ENCODE measurements around the gene GUF1. TPM values are rescaled to one million over a fixed set of nuclear protein-coding genes. Genes with fewer than 3 reads are reported as not detected.

GUF1 gene
- total RNA-seq, 1 experiment from 2014 or later, result 30.5 TPM

DNA sequence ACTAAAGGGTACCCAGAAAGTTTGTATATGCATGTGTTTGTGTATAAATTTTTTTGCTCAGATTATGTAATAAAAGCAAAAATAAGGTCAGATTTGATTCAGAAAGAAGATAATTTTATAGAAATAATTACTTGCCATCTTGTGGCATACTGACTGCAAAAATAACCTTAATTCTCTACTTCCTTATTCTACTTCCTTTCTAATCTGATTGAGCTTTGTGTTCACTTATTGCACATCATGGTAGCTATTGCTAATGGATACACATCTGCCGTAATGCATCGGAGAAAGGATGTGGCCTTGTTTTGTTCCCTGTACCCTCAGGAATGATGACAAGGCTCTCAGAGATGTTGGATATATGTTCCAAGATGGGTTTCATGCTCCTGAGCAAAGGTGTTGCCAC is 58.7 kb downstream of the GUF1 start (continued):
- TF ChIP-seq REST (IDR thresholded peaks at IDR 0.05; ENCODE audit: low read depth), result no peak
- TF ChIP-seq TCF7L2 (IDR thresholded peaks at IDR 0.05; ENCODE audit: borderline replicate concordance, extremely low read depth, insufficient read depth, insufficient read length), result no peak
- TF ChIP-seq JUND (IDR thresholded peaks at IDR 0.05), result no peak
- TF ChIP-seq, protein P1, sequence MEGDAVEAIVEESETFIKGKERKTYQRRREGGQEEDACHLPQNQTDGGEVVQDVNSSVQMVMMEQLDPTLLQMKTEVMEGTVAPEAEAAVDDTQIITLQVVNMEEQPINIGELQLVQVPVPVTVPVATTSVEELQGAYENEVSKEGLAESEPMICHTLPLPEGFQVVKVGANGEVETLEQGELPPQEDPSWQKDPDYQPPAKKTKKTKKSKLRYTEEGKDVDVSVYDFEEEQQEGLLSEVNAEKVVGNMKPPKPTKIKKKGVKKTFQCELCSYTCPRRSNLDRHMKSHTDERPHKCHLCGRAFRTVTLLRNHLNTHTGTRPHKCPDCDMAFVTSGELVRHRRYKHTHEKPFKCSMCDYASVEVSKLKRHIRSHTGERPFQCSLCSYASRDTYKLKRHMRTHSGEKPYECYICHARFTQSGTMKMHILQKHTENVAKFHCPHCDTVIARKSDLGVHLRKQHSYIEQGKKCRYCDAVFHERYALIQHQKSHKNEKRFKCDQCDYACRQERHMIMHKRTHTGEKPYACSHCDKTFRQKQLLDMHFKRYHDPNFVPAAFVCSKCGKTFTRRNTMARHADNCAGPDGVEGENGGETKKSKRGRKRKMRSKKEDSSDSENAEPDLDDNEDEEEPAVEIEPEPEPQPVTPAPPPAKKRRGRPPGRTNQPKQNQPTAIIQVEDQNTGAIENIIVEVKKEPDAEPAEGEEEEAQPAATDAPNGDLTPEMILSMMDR (IDR thresholded peaks at IDR 0.05 in 2 of 3, conservative IDR thresholded peaks at IDR 0.05 in 1 of 3; ENCODE audit: borderline replicate concordance in 1 of 3, insufficient read depth in 1 of 3, low read depth in 2 of 3, low read length in 2 of 3), result no peak
- no peak for TF ChIP-seq CEBPB (IDR thresholded peaks at IDR 0.05; ENCODE audit: low read depth)
- no peak for TF ChIP-seq POLR2AphosphoS5 (IDR thresholded peaks at IDR 0.05; ENCODE audit: low read depth, low read length)
- TF ChIP-seq, protein P2, sequence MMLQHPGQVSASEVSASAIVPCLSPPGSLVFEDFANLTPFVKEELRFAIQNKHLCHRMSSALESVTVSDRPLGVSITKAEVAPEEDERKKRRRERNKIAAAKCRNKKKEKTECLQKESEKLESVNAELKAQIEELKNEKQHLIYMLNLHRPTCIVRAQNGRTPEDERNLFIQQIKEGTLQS (IDR thresholded peaks at IDR 0.05), result no peak

DNA sequence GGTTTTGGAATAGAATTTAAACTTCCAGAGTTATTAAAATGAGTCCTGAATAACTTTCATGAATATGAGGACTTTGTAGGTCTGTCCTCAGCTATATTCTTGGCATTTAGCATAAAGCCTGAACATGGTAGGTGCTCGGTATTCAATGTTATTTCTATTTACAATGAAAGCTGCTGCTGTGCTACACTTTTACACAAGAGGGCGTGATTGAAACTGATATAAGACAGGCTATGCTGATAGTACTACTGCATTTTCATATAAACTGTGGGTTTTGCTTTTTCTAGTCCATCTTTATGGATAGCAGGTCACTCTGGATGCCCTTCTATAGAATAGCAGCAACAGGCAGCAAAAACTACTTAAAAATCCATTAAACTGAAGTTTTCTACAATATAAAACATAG is 60.4 kb downstream of the GUF1 start:
- no peaks in the 10 kb centered on the region for H3K36me3 ChIP-seq (ENCODE audit: control insufficient read depth in 1 of 2, insufficient read depth in 2 of 2, low read length in 2 of 2)
- TF ChIP-seq, protein P1 (IDR thresholded peaks at IDR 0.05 in 2 of 3, conservative IDR thresholded peaks at IDR 0.05 in 1 of 3; ENCODE audit: borderline replicate concordance in 1 of 3, insufficient read depth in 1 of 3, low read depth in 2 of 3, low read length in 2 of 3), result 0 out of 6 replicates have a peak, but pooled peaks of 1 of the 3 experiments have one; percentile 3
- TF ChIP-seq CEBPB (IDR thresholded peaks at IDR 0.05; ENCODE audit: low read depth), result no peak
- no peak for TF ChIP-seq EZH2phosphoT487 (IDR thresholded peaks at IDR 0.05; ENCODE audit: borderline replicate concordance)
- TF ChIP-seq ZFX (IDR thresholded peaks at IDR 0.05), result no peak
- H4K20me1 ChIP-seq (ENCODE audit: insufficient read depth), result no peaks in the 10 kb centered on the region
- POLR2A ChIA-PET, result no interaction called here
- no peak overlapping the region for H3K9ac ChIP-seq (ENCODE audit: low read length)
- no peak overlapping the region for H3K27ac ChIP-seq (ENCODE audit: low read depth, low read length)
- no peaks in the 10 kb centered on the region for H3K4me1 ChIP-seq (ENCODE audit: control insufficient read depth in 1 of 2, insufficient read depth in 2 of 2, low read length in 2 of 2)
- no peak overlapping the region for H2AFZ ChIP-seq (ENCODE audit: low read depth, low read length, poor library complexity, severe bottlenecking)
- intact Hi-C loops (cut with micrococcal nuclease), result no loop called here
- RAD21 ChIA-PET (ENCODE audit: low non-redundant PET in 1 of 2, low total read pairs in 2 of 2, uncharacterized antibody in 2 of 2, unreplicated experiment in 2 of 2), result no interaction called here
- BruUV-seq (replicated peaks), result no TSS peak
- no peaks in the 10 kb centered on the region for H3K79me2 ChIP-seq (ENCODE audit: insufficient read depth, low read length)
- H3K4me2 ChIP-seq (ENCODE audit: low read length), result no peak overlapping the region
- DNase-seq (ENCODE audit: low read depth, low spot score), result no peak
- H3K27me3 ChIP-seq (ENCODE audit: insufficient read depth, low read length), result no peaks in the 10 kb centered on the region; the same call in 1 of the 2 replicates
- no peak for ATAC-seq
- H3K9me3 ChIP-seq (ENCODE audit: control insufficient read depth in 1 of 2, insufficient read depth in 1 of 2, low read depth in 1 of 2, low read length in 2 of 2), result no peaks in the 10 kb centered on the region
- CTCF ChIA-PET, result no interaction called here
- H3K9me2 ChIP-seq (ENCODE audit: insufficient read depth), result no peaks in the 10 kb centered on the region
- no peak overlapping the region for H3K4me3 ChIP-seq (replicated peaks in 1 of 2; ENCODE audit: low read depth in 1 of 2, low read length in 2 of 2)

Measured in HCT116 (cell line).